ENCODE results near the gene ATG4B. TPM values are rescaled to one million over a fixed set of nuclear protein-coding genes. Genes with fewer than 3 reads are reported as not detected.

Gene ATG4B
- total RNA-seq, 2 experiments from 2014 or later: 86.5 to 89.4 TPM

- ChIA-PET CTCF (interaction anchor here (1.3 kb wide), 1 partner anchor 8 kb away, joined by 3 read pairs; no protein-coding TSS in a partner anchor), POLR2A (interaction anchor here (0.6 to 1.9 kb wide), 7 partner anchors 8 to 1053 kb away, joined by 3 to 28 read pairs (median 6); partner anchors contain the start of genes ATG4B, D2HGDH, DTYMK and ING5)
- Histone ChIP-seq H3K4me1 (ENCODE audit: insufficient read depth, low read length) (peaks cover 26% of the 10 kb centered on the region), H3K9me3 (ENCODE audit: control insufficient read depth in 1 of 2, insufficient read depth in 1 of 2, low read length in 2 of 2) (no peaks in the 10 kb centered on the region), H3K27me3 (ENCODE audit: control insufficient read depth in 1 of 2, insufficient read depth in 2 of 2, low read length in 2 of 2) (no peaks in the 10 kb centered on the region), H3K27ac (ENCODE audit: low read depth in 1 of 2, low read length in 2 of 2) (peak overlapping the region in 1 of 2 donors; percentile 75), H3K4me3 (ENCODE audit: low read length) (peak overlapping the region; percentile 61), H3K36me3 (ENCODE audit: insufficient read depth, low read length) (no peaks in the 10 kb centered on the region)
- Mint-ChIP-seq H3K9me3 (no peaks in the 10 kb centered on the region), H3K36me3 (ENCODE audit: low read depth) (peaks cover 8% of the 10 kb centered on the region), H3K4me3 (peak overlapping the region; percentile 63), H3K4me1 (ENCODE audit: low read depth) (peaks cover 30% of the 10 kb centered on the region), H3K27ac (peak overlapping the region; percentile 77), H3K27me3 (no peaks in the 10 kb centered on the region)
- ATAC-seq (ENCODE audit: poor library complexity) (no peak), DNase-seq (peak in 1 of 14 experiments; percentile 17)
- no peak for TF ChIP-seq CTCF (IDR thresholded peaks at IDR 0.05)
- intact Hi-C loops (cut with DNase I, micrococcal nuclease): loop anchor here (2.0 to 10.0 kb wide), 6 partner anchors 18 to 1054 kb away; partner anchors contain the start of genes ATG4B (in 1 of the 2), D2HGDH (in 1 of the 2), DUSP28 (in 1 of the 2) and RNPEPL1 (in 1 of the 2)
These were observed 19.1 kb upstream of the ATG4B start for GRCh38 chr2:241618296-241618805.

GRCh38 chr2:241618829-241619228 is 18.7 kb upstream of the ATG4B start:
- CTCF ChIA-PET: interaction anchor here (1.3 kb wide), 1 partner anchor 8 kb away, joined by 3 read pairs; no protein-coding TSS in a partner anchor

More at GRCh38 chr2:241618829-241619228, 18.7 kb upstream of the ATG4B start:
- H3K4me1 ChIP-seq (ENCODE audit: insufficient read depth, low read length): peaks cover 26% of the 10 kb centered on the region
- peak overlapping the region; percentile 30 for H3K4me3 Mint-ChIP-seq
- no peaks in the 10 kb centered on the region for H3K9me3 ChIP-seq (ENCODE audit: control insufficient read depth in 1 of 2, insufficient read depth in 1 of 2, low read length in 2 of 2)
- peak overlapping the region; percentile 77 for H3K27ac Mint-ChIP-seq
- H3K4me1 Mint-ChIP-seq (ENCODE audit: low read depth): peaks cover 35% of the 10 kb centered on the region
- no peak for TF ChIP-seq CTCF (IDR thresholded peaks at IDR 0.05)
- intact Hi-C loops (cut with DNase I, micrococcal nuclease): loop anchor here (2.0 to 10.0 kb wide), 6 partner anchors 18 to 1054 kb away; partner anchors contain the start of genes ATG4B (in 1 of the 2), D2HGDH (in 1 of the 2), DUSP28 (in 1 of the 2) and RNPEPL1 (in 1 of the 2)
- no peak overlapping the region for H3K4me3 ChIP-seq (ENCODE audit: low read length)
- no peak overlapping the region for H3K27ac ChIP-seq (ENCODE audit: low read depth in 1 of 2, low read length in 2 of 2)
- no peaks in the 10 kb centered on the region for H3K9me3 Mint-ChIP-seq
- POLR2A ChIA-PET: interaction anchor here (1.0 to 1.9 kb wide), 3 partner anchors 9 to 81 kb away, joined by 3 to 28 read pairs (median 4); partner anchors contain the start of genes ATG4B and THAP4
- ATAC-seq (ENCODE audit: poor library complexity) (no peak), DNase-seq (no peak)
- peaks cover 8% of the 10 kb centered on the region for H3K36me3 Mint-ChIP-seq (ENCODE audit: low read depth)
- H3K27me3 ChIP-seq (ENCODE audit: control insufficient read depth in 1 of 2, insufficient read depth in 2 of 2, low read length in 2 of 2): no peaks in the 10 kb centered on the region
- no peaks in the 10 kb centered on the region for H3K27me3 Mint-ChIP-seq
- no peaks in the 10 kb centered on the region for H3K36me3 ChIP-seq (ENCODE audit: insufficient read depth, low read length)

Measured in CD4-positive, alpha-beta T cell (primary cell).